ENCODE data around the gene MAP1LC3B. TPM values are rescaled to one million over a fixed set of nuclear protein-coding genes. Genes with fewer than 3 reads are reported as not detected.

The MAP1LC3B gene
- total RNA-seq, 2 experiments from 2014 or later: 50.5 to 55.4 TPM

GRCh38 chr16:87448866-87449265 lies 56.7 kb downstream of the MAP1LC3B start:
- Mint-ChIP-seq H3K27me3 (no peaks in the 10 kb centered on the region), H3K9me3 (no peaks in the 10 kb centered on the region), H3K36me3 (ENCODE audit: low read depth) (peaks cover 7% of the 10 kb centered on the region), H3K4me1 (no peaks in the 10 kb centered on the region), H3K4me3 (no peak overlapping the region), H3K27ac (no peak overlapping the region)
- POLR2A ChIA-PET: no interaction called here
- no peak for DNase-seq
- CTCF ChIA-PET: interaction anchor here (2.5 kb wide), 1 partner anchor 13 kb away, joined by 7 read pairs; no protein-coding TSS in a partner anchor

DNA sequence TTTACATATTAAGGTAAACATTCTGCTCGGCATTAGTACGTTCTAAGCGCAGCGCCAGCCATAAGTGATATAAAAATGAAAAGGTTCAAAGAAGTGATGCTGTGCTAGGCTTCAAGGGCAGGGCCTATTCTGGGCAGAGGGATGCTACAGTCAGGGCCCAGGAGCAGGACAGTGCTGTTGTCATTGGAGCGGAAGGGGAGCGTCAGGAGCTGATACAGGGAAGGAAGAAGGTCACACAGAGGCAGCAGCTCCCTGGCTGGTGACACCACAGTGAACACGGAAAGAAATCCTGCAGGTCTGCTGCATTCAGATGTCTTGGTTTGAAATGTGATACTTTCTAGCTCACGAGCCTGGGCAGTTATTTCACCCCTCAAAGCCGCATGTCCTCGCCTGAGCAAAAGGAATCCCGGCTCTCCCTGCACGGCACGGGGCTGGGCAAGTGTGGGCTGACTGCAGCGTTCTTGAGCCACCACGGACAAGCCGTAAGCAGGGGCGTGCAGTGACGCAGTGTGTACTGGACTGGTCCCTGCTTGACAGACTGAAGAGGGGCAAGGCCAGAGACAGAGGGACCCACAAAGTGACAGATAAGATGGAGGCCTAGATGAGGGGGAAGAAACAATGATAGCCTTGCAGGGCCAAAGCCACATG lies 59.6 kb downstream of the MAP1LC3B start:
- ChIA-PET POLR2A (no interaction called here), CTCF (interaction anchor here (0.6 to 1.0 kb wide), 2 partner anchors 9 to 13 kb away, joined by 4 to 5 read pairs; no protein-coding TSS in a partner anchor)
- H3K27ac Mint-ChIP-seq: no peak overlapping the region
- DNase-seq: no peak
- no peaks in the 10 kb centered on the region for H3K4me1 Mint-ChIP-seq
- no peaks in the 10 kb centered on the region for H3K27me3 Mint-ChIP-seq
- no peaks in the 10 kb centered on the region for H3K9me3 Mint-ChIP-seq
- H3K36me3 Mint-ChIP-seq (ENCODE audit: low read depth): peaks cover 2% of the 10 kb centered on the region
- no peak overlapping the region for H3K4me3 Mint-ChIP-seq

- Mint-ChIP-seq H3K27ac (no peak overlapping the region), H3K4me3 (no peak overlapping the region), H3K27me3 (no peaks in the 10 kb centered on the region), H3K9me3 (no peaks in the 10 kb centered on the region), H3K36me3 (ENCODE audit: low read depth) (no peaks in the 10 kb centered on the region), H3K4me1 (peaks cover 8% of the 10 kb centered on the region)
- CTCF ChIA-PET: no interaction called here
- POLR2A ChIA-PET: no interaction called here
- no peak for DNase-seq
Measured at GRCh38 chr16:87453326-87453725, 61.2 kb downstream of the MAP1LC3B start.

Other genes with a start within 250 kb of the MAP1LC3B start
- gene C16orf95, start 74.9 kb upstream of the MAP1LC3B start, total RNA-seq: 1 to 10 TPM; 7.3 to 9.2 TPM
- gene FBXO31, start 8.6 kb upstream of the MAP1LC3B start, total RNA-seq: 10 to 100 TPM; 27.4 to 30.6 TPM
- 1 to 10 TPM; 7.6 to 7.9 TPM for gene ZCCHC14, start 100.7 kb downstream of the MAP1LC3B start, total RNA-seq
- not detected for gene JPH3, start 210.2 kb downstream of the MAP1LC3B start, total RNA-seq